C1 segment of cervical spinal cord (tissue), 14 donors: ENCODE data around the gene DPP10.
"Not testable (repeated sequence)": the region's sequence is repeated elsewhere in the genome, so short reads cannot be mapped to it uniquely, and the experiment has no call there.

ENCODE experiments used
- DNase-seq, 14 donors: peaks; one replicate each; lab custom pipeline; 2025; lab: John Stamatoyannopoulos, UW

Gene DPP10

DNA sequence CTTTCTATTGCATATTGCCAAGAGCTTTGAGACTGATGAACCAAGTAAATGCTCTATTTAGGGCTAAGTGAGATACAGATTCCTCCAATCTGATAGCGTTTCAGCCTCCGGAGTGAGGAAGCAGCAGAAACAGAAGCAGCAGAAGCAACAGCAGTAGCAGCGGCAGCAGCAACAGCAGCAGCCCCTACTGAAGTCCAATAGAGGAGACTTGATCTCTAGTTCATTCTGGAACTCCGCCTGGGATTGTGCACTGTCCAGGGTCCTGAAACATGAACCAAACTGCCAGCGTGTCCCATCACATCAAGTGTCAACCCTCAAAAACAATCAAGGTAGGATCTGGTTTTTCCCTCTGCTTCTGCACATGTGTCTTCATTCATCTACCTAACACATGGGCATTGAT lies at the start of gene DPP10:
Gene DPP10, plus strand, starts transcription at position 132 of the 400 bp plus-strand sequence.
- peak in 1 of 14 donors; percentile 6 for DNase-seq

DNA sequence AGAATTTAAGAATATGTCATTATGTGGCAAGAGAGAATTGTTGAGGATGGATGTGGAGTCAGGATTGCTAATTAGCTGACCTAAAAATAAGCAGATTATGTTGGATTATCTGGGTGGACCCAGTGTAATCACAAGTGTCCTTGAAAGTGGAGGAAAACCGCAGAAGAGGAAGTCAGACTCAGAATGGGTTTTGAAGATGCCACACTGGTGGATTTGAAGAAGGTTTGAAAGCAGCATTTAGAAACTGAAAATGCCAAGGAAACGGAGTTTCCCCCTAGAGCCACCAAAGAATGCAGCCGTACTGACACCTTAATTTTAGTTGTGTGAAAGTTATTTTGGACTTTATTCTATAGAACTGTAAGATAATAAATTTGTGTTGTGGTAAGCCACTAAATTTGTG lies 41.6 kb upstream of the DPP10 start:
- no peak for DNase-seq

DNA sequence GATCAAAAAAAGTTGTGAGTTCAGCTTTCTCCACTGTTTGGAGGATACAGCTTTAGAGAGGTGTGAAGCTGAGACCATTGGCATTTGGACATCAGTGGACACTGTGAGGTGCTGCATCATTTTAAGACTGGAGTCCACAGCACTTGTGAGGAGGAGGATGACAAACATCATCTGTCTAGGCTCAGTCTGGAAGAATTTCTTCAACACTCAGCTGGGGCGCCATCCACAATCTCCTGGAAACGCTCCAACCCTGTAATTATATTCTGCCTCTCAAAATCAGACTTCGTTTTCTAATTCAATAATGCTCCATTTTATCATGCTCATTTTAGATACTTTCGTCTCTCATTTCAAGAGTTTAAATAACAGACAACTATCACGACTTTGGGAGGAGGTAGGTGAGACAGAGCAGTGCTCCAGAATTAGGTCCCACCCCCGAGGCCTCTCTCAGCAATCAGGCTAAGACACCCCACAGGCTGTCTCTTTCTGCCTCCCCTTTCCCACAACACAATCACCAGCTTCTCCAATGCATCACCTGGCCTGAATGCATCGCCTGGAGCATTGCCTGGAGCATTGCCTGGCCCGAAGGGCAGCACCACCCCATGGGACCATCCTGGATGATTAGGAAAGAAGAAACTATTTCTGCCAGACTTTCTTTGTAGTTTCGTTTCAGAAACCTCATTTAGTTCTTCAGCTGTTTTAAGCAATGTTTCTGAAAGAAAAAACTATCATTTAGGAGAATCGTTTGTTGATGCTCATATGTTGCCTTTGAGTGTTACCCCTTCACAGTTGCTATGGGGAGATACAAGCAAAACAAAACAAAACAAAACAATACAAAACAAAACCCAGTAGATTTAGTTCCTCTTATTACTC lies 37.0 kb upstream of the DPP10 start:
- DNase-seq, result no peak

DNA sequence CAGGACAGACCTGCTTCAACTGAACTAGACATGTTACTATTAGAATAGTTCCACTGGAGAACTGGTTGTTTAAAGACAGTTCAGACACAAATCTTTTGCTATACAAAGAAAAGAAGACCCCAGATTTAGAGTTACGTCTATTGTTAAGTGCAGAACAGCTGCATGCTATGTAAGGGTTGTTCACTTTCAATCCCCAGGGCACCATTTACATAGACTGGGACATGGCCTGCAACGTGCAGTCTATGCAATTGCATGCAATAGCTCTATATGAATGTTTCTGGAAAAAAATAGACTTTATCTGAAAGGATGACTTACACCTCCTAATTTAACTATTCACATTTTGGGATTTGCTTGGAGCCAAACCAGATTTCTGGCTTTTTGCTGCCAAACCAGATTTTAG lies 36.1 kb upstream of the DPP10 start:
- DNase-seq, result no peak

DNA sequence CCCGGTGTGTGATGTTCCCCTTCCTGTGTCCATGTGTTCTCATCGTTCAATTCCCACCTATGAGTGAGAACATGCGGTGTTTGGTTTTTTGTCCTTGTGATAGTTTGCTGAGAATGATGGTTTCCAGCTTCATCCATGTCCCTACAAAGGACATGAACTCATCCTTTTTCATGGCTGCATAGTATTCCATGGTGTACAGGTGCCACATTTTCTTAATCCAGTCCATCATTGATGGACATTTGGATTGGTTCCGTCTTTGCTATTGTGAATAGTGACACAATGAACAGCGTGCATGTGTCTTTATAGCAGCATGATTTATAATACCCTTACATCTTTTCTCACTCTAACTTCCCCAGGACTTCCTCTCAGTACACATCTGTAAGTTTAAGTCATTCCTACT lies 35.1 kb upstream of the DPP10 start:
- not testable (repeated sequence) for DNase-seq

DNA sequence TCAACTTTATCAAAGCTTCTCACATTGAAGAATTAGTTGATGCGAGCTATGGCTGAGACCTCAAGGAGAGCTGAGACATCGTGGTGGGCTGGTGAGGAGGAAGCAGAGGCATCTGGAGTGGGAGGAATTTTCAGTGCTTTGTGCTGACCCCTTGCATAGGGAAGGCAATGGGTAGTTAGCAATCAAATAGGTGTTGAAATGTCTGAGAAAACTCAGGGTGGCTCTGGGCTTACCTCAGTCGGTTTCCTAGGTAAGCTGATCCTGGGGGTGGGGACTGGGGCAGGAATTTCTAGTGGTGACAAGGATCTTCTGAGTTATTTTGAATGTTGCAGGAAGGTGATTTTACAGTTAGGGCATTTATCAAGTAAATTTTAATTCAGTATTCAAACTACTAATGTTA lies 20.7 kb upstream of the DPP10 start:
- no peak for DNase-seq

DNA sequence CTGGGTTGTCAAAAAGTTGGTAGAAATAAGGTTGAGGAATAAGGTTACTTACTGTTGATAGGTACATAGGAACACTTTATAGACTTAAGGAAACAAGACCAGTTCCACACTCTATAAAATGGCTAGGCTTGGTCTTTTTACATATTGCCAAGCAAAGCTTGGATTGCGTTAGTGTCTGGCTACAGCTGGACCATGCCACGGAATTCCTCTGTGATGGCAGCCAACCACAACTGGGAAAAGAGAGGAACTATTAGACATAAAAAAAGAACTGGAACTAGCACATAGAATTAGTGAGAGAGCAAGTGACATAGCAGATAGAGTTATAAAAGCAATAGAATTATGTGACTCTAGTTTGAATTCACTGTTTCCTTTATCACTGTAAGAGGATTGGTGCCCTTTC lies 17.7 kb upstream of the DPP10 start:
- DNase-seq, result no peak

DNA sequence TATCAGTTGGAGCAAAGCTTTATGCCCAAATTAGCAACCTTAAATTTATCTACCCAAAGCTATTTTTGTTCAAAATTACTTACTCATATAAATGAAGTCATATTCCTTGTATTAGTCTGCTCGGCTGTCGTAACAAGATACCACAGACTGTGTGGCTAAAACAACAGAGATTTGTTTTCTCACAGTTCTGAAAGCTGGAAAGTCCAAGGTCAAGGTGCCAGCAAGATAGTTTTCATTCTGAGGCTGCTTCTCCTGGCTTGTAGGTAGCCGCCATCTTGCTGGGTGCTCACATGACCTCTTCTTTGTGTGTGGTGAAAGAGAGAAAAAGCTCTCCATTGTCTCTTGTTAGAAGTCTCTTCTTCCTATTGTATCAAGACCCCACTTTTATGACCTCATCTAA lies 15.7 kb upstream of the DPP10 start:
- DNase-seq, result no peak

DNA sequence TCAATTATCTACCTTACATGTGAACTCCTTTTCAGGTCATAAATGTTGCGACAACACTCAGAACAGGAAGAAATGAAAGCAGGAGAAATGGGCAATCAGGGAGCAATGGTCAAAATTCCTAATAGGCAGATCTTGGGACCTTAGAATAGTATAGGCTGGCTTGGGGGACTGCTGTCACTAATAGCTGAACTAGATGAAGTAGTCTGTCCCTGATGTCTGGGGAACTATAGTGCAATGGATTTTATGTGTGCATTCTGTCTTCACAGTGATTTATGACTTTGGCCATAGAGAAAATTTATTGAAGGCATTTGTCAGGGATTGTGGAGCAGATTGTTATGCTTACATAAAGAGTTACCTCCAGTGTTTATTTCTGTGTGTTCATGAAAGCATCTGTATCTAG lies 6.1 kb upstream of the DPP10 start:
- DNase-seq, result no peak

DNA sequence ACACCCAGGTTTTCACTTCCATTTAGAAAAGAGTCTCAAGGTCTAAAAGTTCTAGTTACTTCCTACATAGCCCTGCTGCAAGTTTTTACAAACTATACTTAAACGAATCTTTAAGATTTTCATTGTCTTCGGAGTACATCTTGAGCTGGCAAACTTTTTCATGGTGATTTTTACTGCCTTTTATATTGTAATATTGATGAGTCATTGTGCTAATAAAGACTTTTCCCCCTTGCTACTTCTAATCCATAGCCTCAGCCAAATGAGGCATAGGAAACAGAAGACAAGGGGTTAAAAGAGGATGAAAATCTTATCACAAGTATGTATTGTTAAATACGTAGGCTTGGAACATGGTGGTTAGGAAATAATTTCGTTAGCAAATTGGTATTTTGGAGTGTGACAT lies 4.1 kb downstream of the DPP10 start:
- no peak for DNase-seq

DNA sequence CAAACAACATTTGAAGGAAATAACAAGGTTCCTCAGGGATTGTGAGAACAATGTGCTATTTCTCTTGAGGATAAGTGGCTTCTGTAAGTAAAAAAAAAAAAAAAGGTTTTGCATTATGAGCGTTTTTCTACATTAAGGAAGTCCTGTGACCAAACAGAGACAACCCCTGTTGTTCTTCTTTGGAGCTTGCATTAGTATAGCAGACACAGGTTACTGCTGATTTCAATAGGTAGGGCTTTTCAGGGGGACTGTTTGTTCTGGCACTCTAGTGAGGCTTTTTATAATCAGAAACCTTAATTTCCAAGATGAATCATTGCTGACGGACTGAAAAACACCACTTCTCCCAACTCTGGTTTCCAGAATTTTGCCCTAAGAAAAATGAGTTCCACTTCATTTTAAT lies 8.2 kb downstream of the DPP10 start:
- DNase-seq, result no peak

DNA sequence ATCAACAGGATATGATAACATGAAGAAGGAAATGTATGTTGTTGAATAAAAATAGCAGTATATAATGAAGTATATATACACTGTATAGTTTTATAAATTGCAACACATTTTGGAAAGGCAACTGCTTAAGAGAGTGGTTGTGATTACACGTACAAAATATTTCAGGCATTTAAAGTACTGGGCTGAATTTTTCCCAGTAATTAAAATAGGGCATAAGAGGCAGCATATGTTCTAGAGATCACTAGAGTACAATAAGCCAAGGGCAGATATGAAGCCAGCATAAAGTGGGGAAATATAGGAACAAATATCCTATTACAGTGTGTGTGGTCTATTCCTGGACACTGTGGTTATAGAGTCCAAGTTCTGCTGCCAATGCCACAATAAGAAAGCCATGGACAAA lies 14.1 kb downstream of the DPP10 start:
- no peak for DNase-seq

DNA sequence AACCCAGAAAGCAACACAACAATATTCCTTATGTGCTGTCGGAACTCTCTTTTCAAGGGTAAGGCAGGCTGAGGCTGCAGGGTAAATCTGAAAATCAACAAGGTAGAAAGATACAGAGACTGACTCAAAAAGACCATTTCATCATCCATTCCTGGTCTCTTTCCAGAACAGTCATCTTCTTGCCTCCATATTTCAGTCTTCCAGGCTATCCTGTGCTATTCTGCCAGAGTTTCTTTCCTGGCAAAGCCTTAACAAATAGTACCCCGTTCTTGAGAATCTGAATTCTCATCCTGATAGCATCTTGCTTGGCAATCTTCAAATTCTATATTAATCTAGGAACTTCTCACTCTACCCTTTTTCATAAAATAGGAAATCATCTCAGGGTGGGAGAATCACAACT lies 15.5 kb downstream of the DPP10 start:
- DNase-seq, result no peak

DNA sequence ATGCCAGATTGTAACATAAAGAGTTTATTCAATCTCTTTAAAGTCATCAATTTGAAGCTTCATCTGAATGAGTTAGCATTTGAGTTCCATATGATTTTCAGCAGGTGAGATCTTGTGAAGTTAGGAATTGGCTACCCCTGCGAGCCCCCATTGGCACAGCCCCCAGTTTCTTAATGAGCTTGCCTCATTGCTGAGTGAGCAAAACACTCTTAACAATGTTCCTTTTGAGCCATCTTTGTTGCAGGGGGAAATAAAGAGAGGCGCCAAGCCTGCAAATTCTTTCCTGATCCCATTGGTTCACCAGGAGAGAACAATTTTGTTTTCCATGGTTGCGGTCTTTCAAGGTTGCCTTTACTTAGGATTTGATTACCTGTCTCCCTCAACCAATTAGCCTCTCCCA lies 18.7 kb downstream of the DPP10 start:
- DNase-seq, result peak in 1 of 14 donors; percentile 9

DNA sequence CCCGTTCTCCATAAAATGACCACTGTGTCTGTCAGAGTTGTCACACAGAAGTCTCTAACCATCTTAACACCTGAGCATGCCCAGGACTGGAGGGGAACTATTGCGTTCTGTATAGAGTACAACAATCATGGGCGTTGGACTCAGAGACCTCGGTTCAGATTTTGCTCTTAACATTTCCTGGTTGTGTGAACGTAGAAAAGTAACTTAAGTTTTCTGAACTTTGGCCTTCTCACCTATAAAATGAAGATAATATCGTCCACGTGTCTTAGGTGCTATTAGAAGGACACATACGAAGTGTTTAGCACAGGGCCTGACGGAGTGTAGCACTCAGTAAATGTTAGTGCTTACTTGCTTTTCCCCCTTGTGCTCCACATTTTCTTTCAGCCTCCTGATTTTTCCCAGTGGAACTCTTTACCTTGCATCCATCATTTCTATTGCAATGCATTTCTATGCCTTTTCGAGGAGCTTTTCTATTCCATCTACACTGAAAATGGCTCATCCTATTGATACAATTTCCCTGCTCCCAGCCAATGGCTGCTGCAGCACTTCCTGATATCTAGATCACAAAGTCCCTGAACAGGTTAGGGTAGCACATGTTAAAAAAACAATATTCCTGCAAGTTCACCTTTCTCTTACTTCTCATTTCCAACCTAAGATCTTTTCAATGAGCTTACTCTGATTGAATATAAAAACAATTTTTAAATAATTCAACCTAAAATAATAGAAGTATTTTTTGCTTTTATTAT lies 22.7 kb downstream of the DPP10 start:
- DNase-seq, result no peak

DNA sequence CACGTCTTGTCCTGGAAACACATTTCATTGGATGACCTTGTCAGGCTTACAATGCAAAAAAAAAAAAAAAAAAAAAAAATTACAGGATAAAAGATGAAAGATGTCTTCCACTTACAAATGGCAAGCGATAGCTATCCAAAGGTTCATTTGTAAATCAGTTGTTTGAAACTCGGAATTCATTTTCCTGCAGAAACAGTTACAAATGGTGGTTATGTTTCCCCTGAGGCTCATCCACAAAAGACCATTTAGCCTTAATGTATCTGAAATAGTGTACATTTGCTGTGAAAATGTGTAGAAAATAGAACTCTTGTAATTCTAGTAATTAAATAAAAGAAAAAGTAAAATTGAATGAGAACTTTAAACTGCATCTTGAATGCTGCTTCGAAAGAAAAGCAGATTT lies 25.9 kb downstream of the DPP10 start:
- no peak for DNase-seq

DNA sequence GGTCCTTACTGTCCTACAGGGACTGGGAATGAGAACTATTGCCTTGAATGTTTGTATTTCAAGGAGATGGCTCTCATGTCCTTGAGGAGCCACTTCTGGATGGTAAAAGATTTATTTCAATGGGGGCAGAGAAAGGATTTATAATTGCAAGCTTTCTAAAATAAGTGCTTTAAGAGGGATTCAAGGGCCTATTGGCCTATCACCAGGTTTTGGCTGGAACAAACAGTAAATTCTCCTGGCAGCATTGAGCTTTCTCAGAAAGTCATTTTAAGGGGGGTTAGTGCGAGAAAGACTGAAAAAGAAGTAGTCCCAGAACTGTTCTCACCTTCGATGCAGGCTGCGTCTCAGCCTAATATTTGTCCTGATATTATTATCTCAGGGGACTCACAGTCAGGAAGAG lies 29.8 kb downstream of the DPP10 start:
- DNase-seq, result no peak

DNA sequence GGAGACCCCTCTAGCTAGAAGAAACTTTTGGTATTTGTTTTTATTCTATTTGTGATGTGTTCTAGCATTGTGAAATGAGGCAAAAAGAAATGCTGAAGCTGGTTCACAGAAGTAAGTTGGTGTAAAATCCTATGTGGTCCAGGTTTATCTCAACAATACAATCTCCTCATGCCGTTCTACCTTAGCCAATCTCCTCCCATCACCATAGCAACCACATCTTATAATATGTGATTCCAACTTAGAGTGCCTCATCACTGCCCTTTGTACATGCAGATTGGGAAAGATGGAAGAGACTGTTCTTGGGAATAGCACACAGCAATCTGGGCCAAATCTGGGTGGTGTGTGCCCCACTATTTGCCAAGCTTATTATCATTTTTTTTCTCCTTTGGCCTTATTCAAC lies 30.3 kb downstream of the DPP10 start:
- no peak for DNase-seq

DNA sequence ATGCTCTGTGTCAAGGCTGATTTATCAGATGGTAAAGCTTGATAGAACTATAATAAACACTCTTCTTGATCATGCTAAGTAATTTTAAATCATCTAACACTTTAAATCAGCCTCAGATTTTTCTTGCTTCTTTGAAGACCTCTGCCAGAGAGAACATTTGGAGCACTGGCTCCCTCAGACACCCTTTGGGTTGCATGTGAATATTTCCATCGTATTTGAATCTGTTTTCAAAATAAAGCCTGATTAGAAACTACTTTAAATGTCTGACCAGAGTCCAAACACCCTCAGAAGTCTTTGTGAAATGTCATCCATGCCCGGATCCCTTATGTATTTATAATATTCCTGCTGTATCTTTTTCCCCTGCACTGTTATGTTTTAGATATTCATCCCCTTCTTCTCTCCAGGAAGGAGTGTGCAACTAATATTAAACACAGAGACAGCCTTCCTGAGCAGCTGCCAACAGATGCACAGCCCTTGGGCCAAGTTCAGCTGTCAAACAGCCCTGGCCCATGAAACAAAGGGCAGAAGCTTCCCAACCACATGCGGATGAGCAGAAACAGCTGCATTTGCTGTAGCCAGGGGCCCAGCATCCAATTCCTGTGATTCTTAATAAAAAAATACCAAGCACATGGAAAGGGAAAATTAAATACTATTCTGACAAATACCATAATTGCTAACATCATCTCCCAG lies 46.5 kb downstream of the DPP10 start:
- DNase-seq, result no peak

DNA sequence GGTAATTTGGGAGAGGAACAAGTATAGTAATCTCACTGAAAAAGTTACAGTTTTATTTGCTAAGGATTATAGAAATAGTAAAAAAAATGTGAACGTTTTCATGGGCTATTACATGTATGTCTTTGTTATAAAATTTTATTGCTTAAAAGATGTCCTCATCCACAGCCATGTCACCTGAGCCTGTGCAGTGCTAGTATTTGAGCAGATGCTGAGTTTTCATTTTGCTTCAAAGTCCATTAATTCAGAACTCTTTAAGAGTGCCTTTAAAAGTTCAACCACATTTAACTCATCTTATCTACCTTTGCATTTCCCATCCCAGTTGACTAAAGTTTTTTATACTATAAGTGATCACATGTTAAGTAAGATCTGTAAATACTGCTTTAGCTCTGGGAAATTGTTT lies 52.6 kb downstream of the DPP10 start:
- DNase-seq, result no peak

DNA sequence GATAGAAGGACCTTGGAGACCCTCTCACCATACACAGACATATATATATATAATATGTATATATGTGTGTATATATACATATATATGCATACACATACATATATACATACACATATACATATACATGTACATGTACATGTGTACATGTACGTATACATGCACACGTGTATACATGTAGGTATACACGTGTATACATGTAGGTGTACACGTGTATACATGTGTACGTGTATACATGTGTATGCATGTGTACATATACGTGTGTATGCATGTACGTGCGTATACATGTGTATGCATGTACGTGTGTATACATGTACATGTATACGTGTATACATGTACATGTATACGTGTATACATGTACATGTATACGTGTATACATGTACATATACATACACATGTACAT lies 54.5 kb downstream of the DPP10 start:
- DNase-seq, result no peak

DNA sequence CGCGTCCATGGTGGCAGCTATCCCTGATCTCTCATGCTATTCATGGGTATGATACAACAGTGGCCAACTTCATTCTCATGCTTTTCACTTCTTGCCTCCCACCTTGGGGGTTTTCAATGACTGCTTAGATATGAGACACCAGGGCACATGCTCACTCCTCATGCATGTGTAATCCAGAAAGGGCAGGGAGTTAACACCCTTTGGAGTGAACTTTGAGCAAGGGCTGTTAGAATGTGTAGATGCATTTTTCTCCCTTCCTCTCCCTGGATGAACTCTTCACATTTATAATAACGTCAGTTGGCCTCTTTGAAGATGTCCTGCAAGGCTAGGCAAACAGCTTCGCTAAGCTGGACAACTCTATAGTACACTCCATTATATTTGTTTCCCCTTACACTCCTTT lies 56.7 kb downstream of the DPP10 start:
- no peak for DNase-seq

DNA sequence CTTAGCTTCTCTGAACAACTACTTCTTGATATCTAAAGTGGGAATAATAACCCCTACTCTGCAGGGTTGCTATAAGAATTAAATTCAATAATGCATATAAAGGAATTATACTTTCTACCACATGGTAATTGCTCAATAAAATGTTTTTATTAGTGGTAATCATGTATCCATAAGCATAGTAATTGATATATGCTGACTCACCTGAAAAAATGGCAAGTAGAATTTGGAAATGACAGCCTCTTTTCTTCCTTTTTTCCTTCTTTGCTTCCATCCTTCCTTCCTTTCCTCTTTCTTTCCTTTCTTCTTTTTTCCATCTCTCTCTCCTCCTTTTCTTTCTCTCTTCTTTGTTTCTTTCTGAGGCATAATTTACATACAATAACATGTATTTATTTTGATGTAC lies 65.3 kb downstream of the DPP10 start:
- DNase-seq, result no peak
